Amniotic stem cell (primary cell): ENCODE data around the gene ESPNL.

Experiments used
- DNase-seq: peaks from one replicate; lab custom pipeline; 2025; lab: John Stamatoyannopoulos, UW

The ESPNL gene

DNA sequence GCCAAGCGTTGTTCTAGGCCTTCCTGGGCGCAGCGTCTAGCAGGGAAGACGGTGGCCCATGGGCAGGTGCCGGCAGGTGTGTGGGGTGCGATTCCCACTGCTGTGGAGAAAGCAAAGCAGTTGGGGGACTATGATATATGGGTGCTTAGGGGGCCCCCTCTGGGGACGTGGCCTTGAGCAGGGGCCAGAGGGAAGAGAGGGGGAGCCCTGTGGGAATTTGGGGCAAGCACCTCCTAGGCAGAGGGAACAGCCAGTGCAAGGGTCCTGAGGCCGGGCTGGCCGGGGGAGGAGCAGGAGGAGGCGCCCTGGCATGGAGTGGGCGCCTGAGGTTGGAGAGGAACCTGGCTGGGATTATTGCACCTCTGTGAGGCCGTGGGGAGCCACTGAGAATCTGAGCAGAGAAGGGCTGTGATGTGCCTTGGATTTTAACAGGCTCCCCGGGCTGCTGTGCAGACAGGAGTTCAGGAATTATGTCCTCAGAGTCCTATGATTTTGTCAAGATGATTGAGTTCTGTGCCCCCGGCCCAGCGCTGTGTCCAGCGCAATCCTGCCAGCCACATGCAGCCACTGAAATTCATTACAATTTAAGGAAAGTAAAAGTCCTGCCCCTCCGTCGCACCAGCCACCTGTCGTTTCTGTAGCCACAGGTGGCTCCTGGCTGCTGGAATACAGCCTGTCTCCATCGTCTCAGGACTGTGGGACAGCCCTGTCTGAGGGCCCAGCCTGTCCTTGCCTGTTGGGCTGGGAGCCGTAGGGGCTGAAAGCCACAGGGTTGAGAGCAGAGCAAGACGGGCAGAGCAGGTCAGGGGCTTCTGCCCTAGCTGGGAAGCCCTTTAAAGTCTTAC is 29.2 kb downstream of the ESPNL start:
- DNase-seq, result no peak

DNA sequence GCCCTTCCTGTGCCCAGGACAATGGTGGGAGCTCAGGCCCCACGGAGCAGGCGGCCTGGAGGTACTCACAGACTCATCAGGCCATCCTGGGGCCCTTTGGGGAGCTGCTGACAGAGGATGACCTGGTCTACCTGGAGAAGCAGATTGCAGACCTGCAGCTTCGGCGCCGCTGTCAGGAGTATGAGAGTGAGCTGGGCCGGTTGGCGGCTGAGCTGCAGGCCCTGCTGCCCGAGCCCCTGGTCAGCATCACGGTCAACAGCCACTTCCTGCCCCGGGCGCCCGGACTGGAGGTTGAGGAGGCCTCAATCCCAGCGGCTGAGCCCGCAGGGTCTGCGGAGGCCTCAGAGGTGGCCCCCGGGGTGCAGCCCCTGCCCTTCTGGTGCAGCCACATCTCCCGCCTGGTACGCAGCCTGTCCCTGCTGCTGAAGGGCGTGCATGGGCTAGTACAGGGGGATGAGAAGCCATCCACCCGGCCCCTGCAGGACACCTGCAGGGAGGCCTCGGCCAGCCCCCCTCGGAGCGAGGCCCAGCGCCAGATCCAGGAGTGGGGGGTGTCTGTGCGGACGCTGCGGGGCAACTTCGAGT is 30.1 kb downstream of the ESPNL start:
- no peak for DNase-seq

DNA sequence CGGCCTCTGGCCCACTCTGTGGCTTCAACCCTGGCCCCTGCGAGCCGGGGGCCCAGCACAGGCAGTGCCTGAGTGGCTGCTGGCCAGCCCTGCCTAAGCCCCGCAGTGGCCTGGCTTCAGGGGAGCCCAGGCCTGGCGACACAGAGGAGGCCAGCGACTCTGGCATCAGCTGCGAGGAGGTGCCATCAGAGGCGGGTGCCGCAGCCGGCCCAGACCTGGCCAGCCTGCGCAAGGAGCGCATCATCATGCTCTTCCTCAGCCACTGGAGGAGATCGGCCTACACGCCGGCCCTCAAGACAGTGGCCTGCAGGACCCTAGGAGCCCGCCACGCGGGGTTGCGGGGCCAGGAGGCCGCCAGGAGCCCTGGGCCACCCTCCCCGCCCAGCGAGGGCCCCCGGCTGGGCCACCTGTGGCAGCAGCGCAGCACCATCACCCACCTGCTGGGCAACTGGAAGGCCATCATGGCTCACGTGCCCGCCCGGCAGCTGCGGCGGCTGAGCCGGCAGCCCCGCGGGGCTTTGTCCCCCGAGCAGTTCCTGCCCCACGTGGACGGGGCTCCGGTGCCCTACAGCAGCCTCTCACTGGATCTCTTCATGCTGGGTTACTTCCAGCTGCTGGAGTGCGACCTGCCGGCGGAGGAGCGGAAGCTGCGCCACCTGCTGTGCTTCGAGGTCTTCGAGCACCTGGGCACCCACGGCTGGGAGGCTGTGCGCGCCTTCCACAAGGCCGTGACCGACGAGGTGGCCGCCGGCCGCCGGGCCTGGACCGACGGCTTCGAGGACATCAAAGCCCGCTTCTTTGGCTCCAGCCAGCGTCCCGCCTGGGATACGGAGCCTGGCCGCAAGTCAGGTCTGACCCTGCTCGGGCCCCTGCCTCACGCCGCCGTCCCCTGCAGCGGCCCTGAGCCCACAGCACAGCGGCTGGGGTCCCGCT is 30.8 kb downstream of the ESPNL start:
- no peak for DNase-seq

DNA sequence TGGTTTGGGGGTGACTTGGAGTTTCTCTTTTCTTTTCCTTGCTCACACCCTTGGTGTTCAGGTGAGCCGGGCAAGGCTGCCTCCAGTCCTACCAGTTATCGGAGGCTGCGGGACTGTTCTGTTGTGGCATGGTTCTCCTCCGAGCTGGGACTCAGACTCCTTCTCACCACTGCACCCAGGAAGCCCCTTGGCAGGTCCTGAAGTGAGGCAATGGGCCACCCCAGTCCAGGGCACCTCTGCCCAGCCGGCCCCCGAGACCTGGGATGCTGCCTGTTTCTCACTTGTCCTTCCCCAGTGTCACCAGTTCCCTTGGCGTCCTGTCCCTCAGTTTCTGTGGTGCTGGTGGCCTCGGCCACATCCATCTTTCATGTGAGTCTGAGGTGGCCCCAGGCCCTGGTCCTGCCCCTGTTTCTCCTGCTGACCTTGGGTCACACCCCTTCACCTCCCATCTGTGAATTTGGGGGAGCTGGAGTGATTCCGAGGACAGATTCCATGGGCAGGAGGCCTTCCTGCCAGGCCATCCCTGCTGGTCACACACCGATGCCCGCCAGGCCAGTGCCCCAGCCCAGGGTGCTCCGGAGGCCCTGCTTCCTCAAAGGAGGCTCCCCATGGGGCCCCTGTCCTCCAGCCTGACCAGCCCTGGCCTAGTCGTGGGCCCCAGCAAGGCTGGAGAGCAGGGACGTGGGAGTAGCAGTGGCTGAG is 31.8 kb downstream of the ESPNL start:
- DNase-seq, result no peak

DNA sequence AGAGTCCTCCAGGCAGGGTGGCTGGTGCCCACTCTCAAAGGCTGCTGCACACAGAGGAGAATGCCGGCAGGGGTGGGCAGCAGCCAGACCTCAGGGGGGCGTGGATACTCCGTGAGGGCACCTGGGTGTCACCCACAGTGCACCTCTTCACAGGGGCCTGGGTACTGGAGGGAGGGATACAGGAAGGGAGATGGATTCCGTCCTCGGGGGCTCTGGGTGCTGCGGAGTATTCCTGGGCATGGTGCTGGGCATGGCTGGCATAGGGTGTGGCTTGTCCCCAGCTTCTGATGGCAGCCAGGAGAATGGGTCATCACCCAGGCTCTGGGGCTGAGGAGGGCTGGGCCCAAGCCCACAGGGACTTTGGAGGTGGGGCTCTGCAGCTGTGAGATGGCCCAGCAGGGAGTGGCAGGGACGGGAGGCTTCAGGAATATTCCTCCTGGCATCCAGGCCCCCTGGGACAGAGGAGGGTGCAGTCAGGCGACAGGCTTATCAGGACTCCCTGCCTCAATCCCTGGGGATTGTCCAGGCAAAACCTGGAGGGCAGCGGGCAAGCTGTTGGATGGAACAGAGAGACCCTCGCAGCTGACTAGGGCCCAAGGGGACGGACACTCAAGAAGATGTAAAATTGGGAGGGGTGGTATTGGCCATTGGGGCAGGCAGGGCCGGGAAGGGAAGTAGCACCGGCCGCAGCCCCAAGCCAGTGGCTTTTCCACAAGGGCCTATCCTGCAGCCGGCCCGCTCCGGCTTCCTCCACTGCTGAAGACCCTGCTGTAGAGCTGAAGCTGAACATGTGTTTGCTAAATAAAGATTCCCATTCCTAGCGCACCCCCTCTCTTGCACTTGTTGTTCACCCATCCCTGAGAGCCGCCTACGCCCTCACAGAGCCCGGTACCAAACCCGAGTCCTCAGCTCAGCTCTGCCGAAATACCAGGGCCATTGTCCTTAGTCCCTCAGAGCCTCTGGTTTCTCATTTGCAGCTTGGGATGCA is 32.6 kb downstream of the ESPNL start:
- no peak for DNase-seq

DNA sequence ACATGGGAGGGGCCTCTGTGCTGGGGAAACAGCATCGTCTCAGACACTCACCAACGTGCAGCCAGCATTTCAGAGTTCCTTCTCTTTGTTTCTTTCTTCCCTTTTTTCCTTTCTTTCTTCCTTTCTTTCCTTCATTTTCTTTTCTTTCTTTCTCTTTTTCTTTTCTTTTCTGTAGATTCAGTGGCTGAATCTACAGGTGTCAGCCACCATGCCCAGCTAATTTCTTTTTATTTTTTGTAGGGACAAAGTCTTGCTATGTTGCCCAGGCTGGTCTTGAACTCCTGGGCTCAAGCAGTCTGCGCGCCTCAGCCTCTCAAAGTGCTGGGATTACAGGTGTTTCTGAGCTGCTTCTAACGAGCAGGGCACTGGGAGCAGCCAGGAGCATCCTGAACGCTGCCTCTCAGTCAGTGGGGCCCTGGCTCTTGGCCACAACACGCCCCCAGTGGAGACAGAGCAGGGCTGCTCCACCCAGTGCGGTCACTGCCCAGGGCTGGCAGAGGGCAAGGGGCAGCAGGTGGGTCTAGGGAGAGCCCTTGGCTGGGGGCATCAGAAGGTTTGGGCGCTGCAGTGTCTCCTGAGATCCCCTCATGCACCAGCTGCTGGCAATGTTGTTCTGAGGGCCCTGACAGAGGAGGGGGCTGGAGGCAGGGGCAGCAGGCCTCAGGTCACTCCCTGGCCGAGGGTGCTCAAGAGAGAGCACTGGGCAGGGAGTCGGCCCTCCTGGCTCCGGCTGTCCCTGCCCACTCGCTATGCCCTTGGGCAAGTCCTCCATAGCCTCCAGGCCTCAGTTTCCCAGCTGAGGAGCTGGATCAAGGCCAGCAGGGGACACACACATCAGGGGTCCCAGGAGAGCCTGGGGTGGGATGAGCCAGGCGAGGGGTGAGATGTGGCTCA is 33.6 kb downstream of the ESPNL start:
- no peak for DNase-seq

DNA sequence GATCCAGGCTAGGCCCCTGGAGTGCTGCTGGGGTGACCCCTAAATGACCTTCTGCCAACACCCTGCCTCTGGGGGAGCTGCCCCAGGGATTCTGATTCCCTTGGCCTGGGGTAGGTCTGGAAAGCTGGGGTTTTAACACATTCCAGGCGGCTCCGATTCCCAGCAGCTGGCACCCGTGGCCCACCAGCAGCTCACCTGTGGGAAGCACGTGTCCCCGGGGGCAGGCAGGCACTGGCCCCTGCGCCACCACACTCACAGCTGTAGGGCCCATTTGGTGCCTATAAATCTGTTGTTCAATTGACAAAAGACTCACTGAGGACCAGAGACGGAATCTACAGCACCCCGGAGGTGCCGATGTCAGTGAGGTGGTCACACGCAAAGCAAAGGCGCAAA is 34.2 kb downstream of the ESPNL start:
- DNase-seq, result no peak

DNA sequence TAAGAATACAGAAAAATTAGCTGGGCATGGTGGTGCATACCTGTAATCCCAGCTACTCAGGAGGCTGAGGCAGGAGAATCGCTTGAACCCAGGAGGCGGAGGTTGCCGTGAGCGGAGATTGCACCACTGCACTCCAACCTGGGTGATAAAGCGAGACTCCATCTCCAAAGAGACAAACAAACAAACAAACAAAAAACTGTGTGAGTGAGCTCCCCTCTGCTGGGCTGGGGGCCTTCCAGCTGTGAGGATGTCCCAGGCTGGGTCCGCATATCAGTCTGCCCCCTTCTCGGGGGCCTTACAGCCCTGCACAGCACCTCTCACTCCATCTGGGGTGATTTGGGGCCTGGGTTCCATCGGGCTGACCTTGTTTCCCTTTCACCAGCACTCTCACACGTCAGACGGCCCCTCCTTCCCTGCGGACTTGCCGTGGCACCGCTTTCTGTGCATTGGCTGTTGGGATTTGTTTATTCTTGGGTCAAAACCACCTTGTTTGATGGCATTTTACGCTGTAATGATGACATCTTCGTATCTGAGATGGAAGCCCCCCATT is 35.5 kb downstream of the ESPNL start:
- no peak for DNase-seq

DNA sequence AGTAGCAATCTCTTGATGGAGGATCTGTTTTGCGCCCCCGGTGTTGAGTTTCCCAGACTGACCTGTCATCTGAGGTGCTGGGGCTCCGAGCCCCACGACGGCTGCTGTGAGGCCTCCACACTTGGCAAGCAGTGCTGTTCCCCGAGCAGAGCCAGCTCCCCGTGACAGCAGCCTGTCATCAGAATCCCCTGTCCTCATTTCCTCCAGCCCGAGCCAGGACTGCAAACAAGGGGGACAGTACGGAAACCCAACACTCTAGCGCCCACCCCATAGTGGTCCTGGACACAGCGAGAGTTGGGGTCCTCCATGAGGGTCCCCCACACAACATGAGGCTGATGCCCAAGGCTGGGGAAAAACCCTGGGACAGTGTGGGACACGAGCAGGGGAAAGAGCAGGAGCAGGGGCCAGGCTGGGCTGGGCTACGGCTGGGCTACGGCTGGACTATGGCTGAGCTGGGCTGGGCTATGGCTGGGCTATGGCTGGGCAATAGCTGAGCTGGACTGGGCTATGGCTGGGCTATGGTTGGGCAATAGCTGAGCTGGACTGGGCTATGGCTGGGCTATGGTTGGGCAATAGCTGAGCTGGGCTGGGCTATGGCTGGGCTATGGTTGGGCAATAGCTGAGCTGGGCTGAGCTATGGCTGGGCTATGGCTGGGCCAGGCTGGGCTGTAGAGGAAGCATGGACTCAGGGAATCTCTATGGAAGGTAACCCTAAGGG is 36.8 kb downstream of the ESPNL start:
- DNase-seq, result no peak

DNA sequence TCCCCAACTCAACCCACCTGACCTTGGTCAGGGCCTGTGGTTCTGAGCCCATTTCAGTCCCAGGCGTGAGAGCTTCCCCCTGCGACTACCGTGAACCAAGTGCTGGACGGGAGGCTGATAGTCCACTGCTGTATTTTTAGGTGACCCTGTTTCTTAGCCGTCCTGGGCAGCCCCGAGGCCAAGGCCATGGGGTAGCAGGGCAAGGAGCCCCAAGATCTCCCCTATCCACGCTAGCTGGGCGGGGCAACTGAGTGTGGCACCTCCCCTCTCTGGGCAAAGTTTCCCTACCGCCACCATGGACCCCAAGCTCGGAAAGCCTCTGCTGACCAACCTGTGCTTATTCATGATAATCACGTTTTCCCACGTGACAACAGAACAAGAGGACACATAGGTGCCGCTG is 37.7 kb downstream of the ESPNL start:
- DNase-seq, result no peak

DNA sequence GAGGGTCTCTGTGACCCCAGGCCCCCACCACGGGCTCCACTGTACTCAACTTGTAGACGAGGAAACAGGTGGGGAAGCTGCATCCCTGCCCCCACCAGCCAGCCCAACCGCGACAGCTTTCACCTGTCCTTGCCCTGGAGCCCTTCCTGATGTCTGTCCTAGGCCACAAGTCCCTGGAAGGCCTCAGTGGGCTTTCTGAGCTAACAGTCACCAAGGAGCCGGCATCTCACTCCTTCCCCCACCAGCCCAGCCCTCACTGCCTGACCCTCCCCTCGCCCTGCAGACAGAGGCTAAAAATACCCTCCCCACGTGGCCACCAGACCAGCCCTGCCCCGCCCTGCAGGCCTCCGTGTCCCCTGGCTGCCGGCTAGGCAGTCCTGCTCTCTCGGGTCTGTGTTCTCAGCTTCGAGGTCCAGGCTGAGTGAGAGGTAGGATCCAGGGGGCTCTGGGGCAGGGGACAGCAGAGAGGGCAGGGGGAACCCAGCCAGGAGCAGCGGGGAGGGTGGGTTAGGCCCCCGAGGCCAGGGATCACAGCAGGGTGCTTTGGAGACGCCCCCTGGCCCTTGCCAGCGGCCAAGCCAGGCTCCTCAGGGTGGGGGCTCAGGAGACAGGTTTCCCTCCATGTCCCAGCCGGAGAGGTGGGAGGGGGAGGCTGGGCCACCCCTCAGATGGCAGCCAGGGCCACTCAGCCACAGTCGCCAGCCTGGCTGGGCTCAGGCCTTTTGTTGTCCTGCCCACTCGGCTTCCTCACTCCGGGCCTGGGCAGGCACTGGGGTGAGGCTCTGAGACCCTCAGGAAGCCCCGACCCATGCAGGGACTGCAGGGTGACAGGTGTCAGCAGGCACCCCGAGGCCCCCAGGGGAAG is 38.4 kb downstream of the ESPNL start, which contains the start of gene KLHL30:
Gene KLHL30 (plus strand): TSS at position 338 of the 865 bp plus-strand sequence. CDS start 2,087 bp downstream, outside the sequence.
- DNase-seq, result no peak

DNA sequence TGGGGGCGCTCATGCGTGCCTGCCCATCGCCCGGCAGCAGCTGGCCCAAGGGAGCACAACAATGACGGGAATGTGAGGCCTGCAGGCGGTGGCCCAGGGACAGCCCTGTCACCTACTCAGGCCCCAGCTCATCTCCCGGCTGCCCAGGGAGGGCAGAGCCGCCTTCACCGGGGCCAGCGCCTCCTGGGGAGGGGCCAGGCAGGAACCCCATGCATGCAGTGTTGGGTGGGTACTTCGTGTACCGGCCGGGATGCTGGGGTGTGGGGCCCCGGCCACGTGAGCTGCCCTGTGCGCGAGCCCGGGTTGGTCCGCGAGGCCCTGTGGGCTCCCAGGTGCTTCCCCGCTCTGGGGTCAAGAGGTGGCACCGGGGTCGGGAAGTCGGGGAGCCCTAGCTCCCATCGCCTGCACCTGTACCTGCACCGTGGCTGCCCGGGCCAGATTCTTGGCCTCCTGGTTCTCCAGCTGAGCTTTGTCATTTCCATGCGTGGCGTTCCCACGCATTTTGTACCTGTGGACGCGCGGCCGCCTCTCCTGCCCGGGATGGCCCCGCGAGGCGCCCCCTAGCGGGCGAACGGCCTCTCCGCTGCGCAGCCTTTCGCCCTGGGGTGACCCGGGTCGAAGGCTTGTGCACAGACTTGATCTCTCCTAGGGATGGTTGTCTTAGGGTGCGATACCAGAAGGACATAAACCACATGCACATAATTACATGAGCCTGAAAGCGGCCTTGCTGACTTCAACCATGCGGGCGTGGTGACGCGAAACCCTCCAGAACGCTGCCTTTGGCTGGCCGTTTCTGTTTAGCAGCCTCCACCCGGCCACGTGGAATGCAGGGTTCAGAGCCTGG is 39.3 kb downstream of the ESPNL start:
- DNase-seq, result no peak

DNA sequence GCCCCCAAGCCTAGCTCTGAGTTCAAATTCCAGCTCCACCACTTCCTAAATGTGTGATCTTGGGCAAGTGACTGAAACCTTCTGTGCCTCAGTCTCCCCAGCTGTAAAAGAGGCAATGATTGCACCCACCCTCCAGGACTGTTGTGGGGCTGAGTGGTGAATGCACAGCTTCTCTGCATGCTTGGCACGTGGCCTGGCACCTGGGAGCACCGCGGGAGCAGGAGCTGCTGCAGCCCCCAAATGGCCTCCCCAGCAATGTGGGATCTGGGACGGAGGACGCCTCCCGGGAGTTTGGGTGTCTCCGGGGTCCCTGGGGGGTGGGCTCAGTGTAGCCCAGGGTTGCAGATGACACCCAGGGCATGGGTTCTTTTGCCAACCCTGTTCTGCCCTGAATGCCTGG is 39.9 kb downstream of the ESPNL start:
- no peak for DNase-seq

DNA sequence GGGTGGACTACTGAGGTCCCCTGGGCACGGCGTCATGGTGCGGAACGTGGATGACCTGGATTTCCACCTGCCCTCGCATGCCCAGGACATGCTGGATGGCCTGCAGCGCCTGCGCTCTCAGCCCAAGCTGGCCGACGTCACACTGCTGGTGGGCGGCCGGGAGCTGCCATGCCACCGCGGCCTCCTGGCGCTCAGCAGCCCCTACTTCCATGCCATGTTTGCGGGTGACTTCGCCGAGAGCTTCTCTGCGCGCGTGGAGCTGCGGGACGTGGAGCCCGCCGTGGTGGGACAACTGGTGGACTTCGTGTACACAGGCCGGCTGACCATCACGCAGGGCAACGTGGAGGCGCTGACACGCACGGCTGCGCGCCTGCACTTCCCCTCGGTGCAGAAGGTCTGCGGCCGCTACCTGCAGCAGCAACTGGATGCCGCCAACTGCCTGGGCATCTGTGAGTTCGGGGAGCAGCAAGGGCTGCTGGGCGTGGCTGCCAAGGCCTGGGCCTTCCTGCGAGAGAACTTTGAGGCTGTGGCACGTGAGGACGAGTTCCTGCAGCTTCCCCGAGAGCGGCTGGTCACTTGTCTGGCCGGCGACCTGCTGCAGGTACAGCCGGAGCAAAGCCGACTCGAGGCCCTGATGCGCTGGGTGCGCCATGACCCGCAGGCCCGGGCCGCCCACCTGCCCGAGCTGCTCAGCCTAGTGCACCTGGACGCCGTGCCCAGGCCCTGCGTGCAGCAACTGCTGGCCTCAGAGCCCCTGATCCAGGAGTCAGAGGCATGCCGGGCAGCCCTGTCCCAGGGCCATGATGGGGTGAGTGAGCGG is 40.8 kb downstream of the ESPNL start:
- DNase-seq, result no peak

DNA sequence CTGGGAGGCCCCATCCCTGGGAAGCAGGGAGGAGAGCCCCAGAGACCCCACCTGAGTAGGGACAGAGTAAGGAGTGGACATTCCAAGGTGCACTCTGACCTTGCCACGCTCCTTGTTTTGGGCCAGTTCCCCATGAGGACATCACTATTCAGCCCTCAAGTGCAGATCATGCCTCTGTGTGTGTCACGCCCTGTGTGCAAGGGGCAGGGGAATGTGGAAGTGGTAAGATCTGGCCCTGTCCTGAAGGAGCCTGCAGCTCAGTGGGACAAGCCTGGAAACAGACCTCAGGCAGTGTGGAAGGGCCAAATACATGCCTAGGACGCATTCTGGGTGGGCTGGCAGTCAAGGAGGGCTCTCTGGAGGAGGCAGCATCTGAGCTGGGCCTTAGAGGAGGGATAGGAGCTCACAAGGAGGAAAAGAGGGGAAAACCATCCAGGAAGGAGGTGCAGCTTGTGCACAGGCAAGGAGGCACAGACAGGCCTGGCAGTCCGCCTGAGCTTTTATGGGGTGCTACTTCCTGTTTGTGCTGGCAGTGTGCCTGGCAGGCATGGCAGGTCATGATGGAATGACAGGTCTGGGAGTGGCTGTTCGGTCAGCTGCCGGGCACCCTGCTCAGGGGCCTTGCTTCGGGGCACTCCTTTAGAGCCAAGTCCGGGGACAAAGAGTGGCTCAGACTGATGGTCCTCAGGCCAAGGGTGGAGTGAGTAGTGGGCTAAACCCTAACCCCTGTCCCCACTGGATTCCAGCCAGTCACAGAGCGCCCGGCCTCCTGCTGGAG is 41.6 kb downstream of the ESPNL start:
- no peak for DNase-seq
